Prostate gland (tissue), 2 donors: ENCODE measurements around the gene MACROH2A2. TPM values are rescaled to one million over a fixed set of nuclear protein-coding genes. Genes with fewer than 3 reads are reported as not detected.

Source experiments
- DNase-seq: peaks from one replicate; pipeline ENCODE4 v3.0.0-alpha.2; 2019; ENCODE audit warnings: low spot score
- H3K27ac ChIP-seq, 2 donors: fragments of 200-600 bp; sonication (generic); 2 replicates each; pipeline ENCODE4 v1.5.1; 2017 to 2019
- H3K27me3 ChIP-seq: fragments of 200-600 bp; sonication (generic); replicated peaks from 2 replicates; pipeline ENCODE4 v1.5.1; 2019; ENCODE audit not compliant: insufficient read depth
- H3K36me3 ChIP-seq, 2 donors: fragments of 200-600 bp; sonication (generic); 1 replicate in 1 of 2; 2 replicates in 1 of 2; pipeline versions ENCODE4 v1.5.1 to v1.8.1; 2017 to 2019
- H3K4me1 ChIP-seq: fragments of 200-600 bp; sonication (generic); replicated peaks from 2 replicates; pipeline ENCODE4 v1.5.1; 2019
- H3K4me3 ChIP-seq, 2 donors: fragments of 200-600 bp; sonication (generic); 2 replicates each; pipeline ENCODE4 v1.5.1; 2017 to 2019
- H3K9me3 ChIP-seq: fragments of 200-600 bp; sonication (generic); 2 replicates; pipeline ENCODE4 v1.5.1; 2017
- POLR2A ChIP-seq: fragments of 450-650 bp; IDR thresholded peaks from one replicate; pipeline ENCODE4 v1.6.1; 2016; ENCODE audit warnings: antibody characterized with exemption, mild to moderate bottlenecking
- POLR2AphosphoS5 ChIP-seq: sonication (generic); formaldehyde crosslinking; IDR thresholded peaks from one replicate; pipeline ENCODE4 v1.6.1; 2017; ENCODE audit warnings: antibody characterized with exemption
- WGBS: methylation state at CpG from one replicate; pipeline ENCODE4 v1.1.5; 2018; 5-methylcytosine and 5-hydroxymethylcytosine counted together
- intact Hi-C: fragments of 100-400 bp; cut with DNase I; formaldehyde crosslinking; loops from one replicate; pipeline ENCODE4 v1.14.2; 2022
- total RNA-seq, 2 donors: library from RNA; depleted of rRNA; stranded (reverse); fragments of >200 nt; gene quantifications; one replicate each; pipeline ENCODE4 v1.1.0, GENCODE V29; 2016
- TF ChIP-seq, protein P1 (sequence below), 4 experiments: fragments of 200-600 bp in 2 of 4; fragments of 450-650 bp in 2 of 4; sonication (generic) in 2 of 4; IDR thresholded peaks; 1 replicate in 3 of 4; 2 replicates in 1 of 4; pipeline ENCODE4 v1.5.1; 2016 to 2019; ENCODE audit warnings: antibody characterized with exemption in 4 of 4, mild to moderate bottlenecking in 2 of 4, moderate library complexity in 2 of 4

Gene MACROH2A2
- total RNA-seq, 2 donors from 2014 or later: 23.1 to 59.5 TPM

DNA sequence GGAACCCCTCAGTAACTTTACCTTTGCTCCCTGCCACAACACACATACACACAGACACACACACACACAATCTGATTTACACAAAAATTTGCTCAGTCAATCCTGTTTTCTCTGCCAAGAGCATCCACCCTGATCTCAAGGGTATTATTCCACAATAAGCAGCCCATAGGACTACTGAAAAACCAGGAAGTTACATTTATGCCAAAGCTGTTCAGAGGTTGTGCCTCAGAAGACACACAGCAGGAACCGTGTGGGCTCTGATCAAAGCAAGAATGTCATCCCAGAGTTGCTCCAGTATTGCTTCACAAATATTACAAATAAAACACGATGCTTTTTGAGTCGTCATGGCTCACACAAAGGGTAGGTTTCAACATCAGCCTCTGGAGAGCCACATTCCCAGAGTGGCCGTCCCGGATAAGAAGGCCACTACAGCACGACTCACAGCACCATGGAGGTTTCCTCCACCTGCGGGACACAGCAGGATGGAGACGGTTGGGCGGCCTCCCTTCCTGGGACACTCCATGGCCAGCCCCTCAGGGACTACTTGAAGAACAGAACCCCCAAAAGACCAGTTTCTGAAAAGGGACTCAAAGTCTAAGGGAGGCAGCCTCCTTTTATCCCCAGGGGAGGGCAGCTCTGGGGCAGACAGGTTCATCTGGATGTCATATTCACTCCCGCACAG, 78.4 kb downstream of the MACROH2A2 start:
- H3K27me3 ChIP-seq: no peaks in the 10 kb centered on the region
- 85% methylated on average over 10 of the region's 10 CpGs for WGBS
- no peak overlapping the region for H3K27ac ChIP-seq
- no peak for DNase-seq
- no peaks in the 10 kb centered on the region for H3K9me3 ChIP-seq
- H3K4me1 ChIP-seq: no peaks in the 10 kb centered on the region
- H3K36me3 ChIP-seq: no peaks in the 10 kb centered on the region
- intact Hi-C loops: no loop called here
- no peak overlapping the region for H3K4me3 ChIP-seq
- TF ChIP-seq POLR2A (no peak), POLR2AphosphoS5 (no peak)
- TF ChIP-seq, protein P1, sequence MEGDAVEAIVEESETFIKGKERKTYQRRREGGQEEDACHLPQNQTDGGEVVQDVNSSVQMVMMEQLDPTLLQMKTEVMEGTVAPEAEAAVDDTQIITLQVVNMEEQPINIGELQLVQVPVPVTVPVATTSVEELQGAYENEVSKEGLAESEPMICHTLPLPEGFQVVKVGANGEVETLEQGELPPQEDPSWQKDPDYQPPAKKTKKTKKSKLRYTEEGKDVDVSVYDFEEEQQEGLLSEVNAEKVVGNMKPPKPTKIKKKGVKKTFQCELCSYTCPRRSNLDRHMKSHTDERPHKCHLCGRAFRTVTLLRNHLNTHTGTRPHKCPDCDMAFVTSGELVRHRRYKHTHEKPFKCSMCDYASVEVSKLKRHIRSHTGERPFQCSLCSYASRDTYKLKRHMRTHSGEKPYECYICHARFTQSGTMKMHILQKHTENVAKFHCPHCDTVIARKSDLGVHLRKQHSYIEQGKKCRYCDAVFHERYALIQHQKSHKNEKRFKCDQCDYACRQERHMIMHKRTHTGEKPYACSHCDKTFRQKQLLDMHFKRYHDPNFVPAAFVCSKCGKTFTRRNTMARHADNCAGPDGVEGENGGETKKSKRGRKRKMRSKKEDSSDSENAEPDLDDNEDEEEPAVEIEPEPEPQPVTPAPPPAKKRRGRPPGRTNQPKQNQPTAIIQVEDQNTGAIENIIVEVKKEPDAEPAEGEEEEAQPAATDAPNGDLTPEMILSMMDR (IDR thresholded peaks at IDR 0.05): no peak

DNA sequence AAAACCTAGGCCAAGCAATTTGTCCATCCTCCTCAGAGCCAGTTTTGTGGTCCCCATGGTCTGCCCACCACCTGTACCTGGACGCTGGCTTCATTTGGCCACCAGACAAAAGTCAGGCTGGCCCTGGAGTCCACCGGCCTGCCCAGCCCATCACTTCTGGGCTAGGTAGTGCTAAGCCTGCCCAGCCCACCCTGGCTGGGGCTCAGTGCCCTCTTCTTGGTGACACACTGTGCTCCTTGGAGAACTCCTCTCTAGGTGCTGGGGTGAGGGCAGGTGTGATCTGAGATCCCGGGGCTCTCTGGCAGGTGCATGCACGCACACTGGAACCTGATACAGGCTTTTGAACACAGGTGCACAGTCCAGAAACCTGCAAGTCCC, 78.9 kb downstream of the MACROH2A2 start:
- no peak for DNase-seq
- H3K4me3 ChIP-seq: peak overlapping the region in 1 of 2 donors; percentile 68
- WGBS: 87% methylated on average over 4 of the region's 4 CpGs
- no peaks in the 10 kb centered on the region for H3K36me3 ChIP-seq
- intact Hi-C loops: no loop called here
- no peaks in the 10 kb centered on the region for H3K4me1 ChIP-seq
- no peaks in the 10 kb centered on the region for H3K27me3 ChIP-seq
- TF ChIP-seq POLR2A (no peak), POLR2AphosphoS5 (no peak)
- TF ChIP-seq, protein P1 (IDR thresholded peaks at IDR 0.05): no peak
- no peaks in the 10 kb centered on the region for H3K9me3 ChIP-seq
- H3K27ac ChIP-seq: no peak overlapping the region

DNA sequence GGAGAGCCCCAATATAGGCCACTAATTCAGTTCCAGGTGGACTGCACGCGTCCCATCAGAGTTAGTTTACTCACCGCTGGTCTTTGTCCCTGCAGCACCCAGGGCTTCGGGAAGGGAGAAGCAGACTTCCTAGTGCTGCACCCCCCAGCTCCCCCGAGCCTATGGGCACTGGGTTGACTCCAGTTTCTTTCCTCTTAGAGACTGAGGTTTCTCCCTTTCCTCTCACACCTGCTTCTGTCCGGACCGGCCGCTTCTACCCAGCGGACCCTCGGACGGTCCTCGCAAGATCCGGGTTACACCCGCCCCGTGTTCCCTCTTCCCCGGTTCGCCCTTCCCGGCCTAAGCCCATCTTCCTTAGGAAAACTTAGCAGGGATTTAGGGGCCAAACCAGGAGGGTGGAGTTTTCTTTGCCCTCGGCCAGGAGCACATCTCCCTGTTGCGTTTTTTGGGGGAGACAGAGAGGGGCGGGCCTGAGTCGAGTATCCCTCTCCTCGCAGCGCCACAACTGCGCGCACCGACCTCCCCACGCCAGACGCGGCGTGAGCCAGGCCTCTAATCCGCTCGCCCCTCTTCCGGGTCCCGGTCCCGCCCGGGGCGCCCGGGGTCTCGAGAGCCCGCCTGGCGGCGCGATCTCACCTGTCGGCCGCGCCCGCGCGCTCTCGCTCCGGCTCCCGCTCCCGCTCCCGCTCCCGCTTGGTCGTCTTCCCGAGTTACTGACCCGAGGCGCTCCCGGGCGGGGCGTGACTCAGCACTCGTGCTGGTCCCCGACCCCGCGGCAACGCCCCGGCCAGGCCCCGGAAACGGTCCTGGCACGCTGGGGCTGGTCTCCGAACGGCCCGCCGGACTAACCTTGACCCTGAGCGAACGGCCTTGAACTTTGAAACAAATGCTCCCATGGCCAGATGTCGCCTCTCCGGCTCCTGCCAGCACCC, 79.7 kb downstream of the MACROH2A2 start, which contains the start of gene AIFM2:
AIFM2 (minus strand) TSS at position 728 of the 932 bp plus-strand sequence. CDS start 8,741 bp downstream, outside the sequence.
- Histone ChIP-seq H3K4me1 (no peaks in the 10 kb centered on the region), H3K9me3 (no peaks in the 10 kb centered on the region), H3K4me3 (peak within 1 kb of the TSS; percentile 62 to 68), H3K36me3 (no peaks in the 10 kb centered on the region), H3K27me3 (no peaks in the 10 kb centered on the region), H3K27ac (peak within 1 kb of the TSS; percentile 76)
- WGBS: 7% methylated on average over 40 of the region's 80 CpGs
- TF ChIP-seq POLR2A: peak; percentile 66
- TF ChIP-seq POLR2AphosphoS5: peak; percentile 35
- TF ChIP-seq, protein P1 (IDR thresholded peaks at IDR 0.05): peak in 2 of 4 experiments; percentile 29 to 40
- intact Hi-C loops: no loop called here
- DNase-seq: peak; percentile 57

GRCh38 chr10:70135046-70135445, 82.4 kb downstream of the MACROH2A2 start:
- no peak overlapping the region for H3K27ac ChIP-seq
- DNase-seq: no peak
- H3K9me3 ChIP-seq: no peaks in the 10 kb centered on the region
- TF ChIP-seq POLR2AphosphoS5 (no peak), POLR2A (no peak)
- TF ChIP-seq, protein P1 (IDR thresholded peaks at IDR 0.05): no peak
- intact Hi-C loops: no loop called here
- WGBS: 90% methylated on average over 3 of the region's 3 CpGs
- no peak overlapping the region for H3K4me3 ChIP-seq
- no peaks in the 10 kb centered on the region for H3K27me3 ChIP-seq
- H3K36me3 ChIP-seq: no peaks in the 10 kb centered on the region
- H3K4me1 ChIP-seq: no peaks in the 10 kb centered on the region
